NCI-H748 (cell line): ENCODE data around the gene SLC35A3.
"Not testable (repeated sequence)": the region's sequence is repeated elsewhere in the genome, so short reads cannot be mapped to it uniquely, and the experiment has no call there.

Source experiments
- DNase-seq: peaks from one replicate; lab custom pipeline; 2025; ENCODE audit not compliant: unreplicated experiment; lab: John Stamatoyannopoulos, UW

The SLC35A3 gene

GRCh38 chr1:99969729-99970621 lies at the start of gene SLC35A3:
SLC35A3 (plus strand) TSS chr1:99969996; CDS start chr1:99993555, 23,559 bp downstream.
- peak; percentile 87 for DNase-seq

- no peak for DNase-seq
These were observed 35.0 kb upstream of the SLC35A3 start for GRCh38 chr1:99934801-99935200.

GRCh38 chr1:99935534-99935933 lies 34.3 kb upstream of the SLC35A3 start:
- DNase-seq: no peak

GRCh38 chr1:99936071-99936470 lies 33.7 kb upstream of the SLC35A3 start:
- no peak for DNase-seq

GRCh38 chr1:99942723-99943122 lies 27.1 kb upstream of the SLC35A3 start:
- no peak for DNase-seq

GRCh38 chr1:99943223-99943794 lies 26.5 kb upstream of the SLC35A3 start:
- no peak for DNase-seq

GRCh38 chr1:99944192-99944591 lies 25.6 kb upstream of the SLC35A3 start:
- DNase-seq: no peak

- DNase-seq: no peak
These were observed 24.6 kb upstream of the SLC35A3 start for GRCh38 chr1:99945174-99945573.

GRCh38 chr1:99950486-99950885 lies 19.3 kb upstream of the SLC35A3 start:
- DNase-seq: no peak

- no peak for DNase-seq
These were observed 17.3 kb upstream of the SLC35A3 start for GRCh38 chr1:99952522-99952921.

GRCh38 chr1:99955375-99955774 lies 14.4 kb upstream of the SLC35A3 start:
- DNase-seq: no peak

GRCh38 chr1:99956755-99957154 lies 13.0 kb upstream of the SLC35A3 start:
- no peak for DNase-seq

GRCh38 chr1:99957818-99958217 lies 12.0 kb upstream of the SLC35A3 start:
- no peak for DNase-seq

GRCh38 chr1:99959189-99959705 lies 10.5 kb upstream of the SLC35A3 start:
- not testable (repeated sequence) for DNase-seq

GRCh38 chr1:99960260-99960659 lies 9.5 kb upstream of the SLC35A3 start:
- not testable (repeated sequence) for DNase-seq

- DNase-seq: no peak
These were observed 6.6 kb upstream of the SLC35A3 start for GRCh38 chr1:99963041-99963795.

- peak; percentile 4 for DNase-seq
These were observed 5.0 kb upstream of the SLC35A3 start for GRCh38 chr1:99964806-99965205.

- DNase-seq: peak; percentile 47
These were observed 4.0 kb upstream of the SLC35A3 start for GRCh38 chr1:99965646-99966375.

GRCh38 chr1:99968214-99968613 lies 1.6 kb upstream of the SLC35A3 start:
- DNase-seq: no peak

- no peak for DNase-seq
These were observed 502 bp upstream of the SLC35A3 start for GRCh38 chr1:99969260-99969728.
